Lower lobe of right lung (tissue), 2 donors: Measurements from ENCODE around the gene TDP1. TPM values are rescaled to one million over a fixed set of nuclear protein-coding genes. Genes with fewer than 3 reads are reported as not detected.
A peak's percentile ranks its signal among the peaks of the same experiment; 100 is the strongest.

ENCODE experiments used
- ATAC-seq, 2 donors: fragments of 200-7000 bp; cut with Tn5 transposase; one replicate each; pipeline ENCODE4 v1.9.1; 2020 to 2022; ENCODE audit warnings: mild to moderate bottlenecking in 2 of 2, moderate library complexity in 2 of 2
- DNase-seq: peaks from one replicate; pipeline ENCODE4 v3.0.0-alpha.2; 2020
- H3K27ac ChIP-seq: fragments of 200-600 bp; one replicate; pipeline ENCODE4 v1.8.0; 2022
- H3K27me3 ChIP-seq: fragments of 200-600 bp; one replicate; pipeline ENCODE4 v1.8.0; 2022; ENCODE audit warnings: low read depth
- H3K36me3 ChIP-seq: fragments of 200-600 bp; one replicate; pipeline ENCODE4 v1.8.0; 2022; ENCODE audit warnings: mild to moderate bottlenecking
- H3K4me1 ChIP-seq: fragments of 200-600 bp; one replicate; pipeline ENCODE4 v1.8.0; 2022
- H3K4me3 ChIP-seq: fragments of 200-600 bp; one replicate; pipeline ENCODE4 v1.8.0; 2022; ENCODE audit warnings: mild to moderate bottlenecking
- H3K9me3 ChIP-seq: fragments of 200-600 bp; one replicate; pipeline ENCODE4 v1.8.0; 2022
- intact Hi-C: fragments of 100-400 bp; cut with DNase I; formaldehyde crosslinking; loops from one replicate; pipeline ENCODE4 v1.11.0; 2022
- total RNA-seq: library from RNA; stranded (reverse); fragmentation: NEBNext Ultra II Directional; extraction: Animal tissue kit (Norgen Biotek cat#: 25700); gene quantifications from one replicate; pipeline ENCODE4 v1.2.1, GENCODE V29; 2021
- TF ChIP-seq, protein P1 (sequence below): fragments of 200-600 bp; IDR thresholded peaks from one replicate; pipeline ENCODE4 v1.8.0; 2022; ENCODE audit warnings: antibody characterized with exemption, mild to moderate bottlenecking
- donor health status: DM: no; HTN: yes; CAD: no; lungs with severe emphysema.

TDP1 gene
- total RNA-seq, 1 donor from 2014 or later = 9.6 TPM

DNA sequence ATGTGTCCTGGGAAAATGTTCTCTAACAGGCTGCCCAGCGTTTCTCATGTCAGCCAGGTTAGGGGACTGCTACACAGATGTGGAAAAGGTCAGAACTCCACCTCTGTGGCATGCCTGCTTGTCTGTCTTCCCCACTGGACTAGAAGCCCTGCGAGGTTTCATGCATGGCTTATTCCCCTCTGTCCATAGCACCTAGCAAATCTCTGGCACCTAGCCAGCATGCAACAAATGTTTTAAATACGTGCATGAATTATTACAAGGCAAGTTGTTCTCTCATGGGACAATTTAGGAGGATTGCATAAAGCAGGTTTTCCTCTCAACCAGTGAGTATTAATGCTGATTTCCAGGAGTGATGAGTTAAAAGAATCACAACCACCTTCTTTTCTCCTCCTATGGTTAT is 84.7 kb downstream of the TDP1 start:
- intact Hi-C loops = no loop called here
- Histone ChIP-seq H3K4me1 (no peaks in the 10 kb centered on the region), H3K27ac (no peak overlapping the region), H3K9me3 (no peaks in the 10 kb centered on the region), H3K27me3 (no peaks in the 10 kb centered on the region), H3K36me3 (peaks cover 16% of the 10 kb centered on the region), H3K4me3 (no peak overlapping the region)
- ATAC-seq = no peak
- DNase-seq = no peak
- TF ChIP-seq, protein P1, sequence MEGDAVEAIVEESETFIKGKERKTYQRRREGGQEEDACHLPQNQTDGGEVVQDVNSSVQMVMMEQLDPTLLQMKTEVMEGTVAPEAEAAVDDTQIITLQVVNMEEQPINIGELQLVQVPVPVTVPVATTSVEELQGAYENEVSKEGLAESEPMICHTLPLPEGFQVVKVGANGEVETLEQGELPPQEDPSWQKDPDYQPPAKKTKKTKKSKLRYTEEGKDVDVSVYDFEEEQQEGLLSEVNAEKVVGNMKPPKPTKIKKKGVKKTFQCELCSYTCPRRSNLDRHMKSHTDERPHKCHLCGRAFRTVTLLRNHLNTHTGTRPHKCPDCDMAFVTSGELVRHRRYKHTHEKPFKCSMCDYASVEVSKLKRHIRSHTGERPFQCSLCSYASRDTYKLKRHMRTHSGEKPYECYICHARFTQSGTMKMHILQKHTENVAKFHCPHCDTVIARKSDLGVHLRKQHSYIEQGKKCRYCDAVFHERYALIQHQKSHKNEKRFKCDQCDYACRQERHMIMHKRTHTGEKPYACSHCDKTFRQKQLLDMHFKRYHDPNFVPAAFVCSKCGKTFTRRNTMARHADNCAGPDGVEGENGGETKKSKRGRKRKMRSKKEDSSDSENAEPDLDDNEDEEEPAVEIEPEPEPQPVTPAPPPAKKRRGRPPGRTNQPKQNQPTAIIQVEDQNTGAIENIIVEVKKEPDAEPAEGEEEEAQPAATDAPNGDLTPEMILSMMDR = no peak

GRCh38 chr14:90042496-90043252 is 86.9 kb downstream of the TDP1 start:
- no peak overlapping the region for H3K4me3 ChIP-seq
- intact Hi-C loops = no loop called here
- no peaks in the 10 kb centered on the region for H3K27me3 ChIP-seq
- H3K4me1 ChIP-seq = no peaks in the 10 kb centered on the region
- peaks cover 12% of the 10 kb centered on the region for H3K36me3 ChIP-seq
- TF ChIP-seq, protein P1 = no peak
- ATAC-seq (no peak), DNase-seq (no peak)
- H3K27ac ChIP-seq = no peak overlapping the region
- H3K9me3 ChIP-seq = no peaks in the 10 kb centered on the region

- ATAC-seq (peak; percentile 31 to 35), DNase-seq (no peak)
- Histone ChIP-seq H3K27ac (no peak overlapping the region), H3K36me3 (peaks cover 12% of the 10 kb centered on the region), H3K27me3 (no peaks in the 10 kb centered on the region), H3K9me3 (no peaks in the 10 kb centered on the region), H3K4me1 (no peaks in the 10 kb centered on the region), H3K4me3 (no peak overlapping the region)
- intact Hi-C loops = no loop called here
- TF ChIP-seq, protein P1 = no peak
Observed at GRCh38 chr14:90045616-90046015, 89.9 kb downstream of the TDP1 start.

DNA sequence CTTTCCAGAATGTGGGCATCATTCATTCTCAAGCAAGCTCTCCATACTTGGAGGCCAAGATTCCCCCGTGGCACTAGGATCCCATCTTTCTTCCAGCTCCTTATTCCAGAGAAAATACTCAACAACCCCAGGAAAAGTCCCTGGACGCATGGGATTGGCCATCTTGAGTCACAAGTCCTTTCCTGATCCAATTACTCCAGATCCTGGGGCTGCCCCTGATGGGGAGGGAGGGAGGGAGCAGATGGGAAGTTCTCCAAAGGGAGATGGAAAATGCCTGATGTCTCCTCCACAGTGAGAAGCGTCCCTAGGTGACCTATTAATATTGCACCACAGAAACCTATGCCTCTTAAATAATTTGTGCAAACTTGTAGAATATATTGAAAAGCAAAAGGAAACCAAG is 93.7 kb downstream of the TDP1 start:
- DNase-seq = no peak
- TF ChIP-seq, protein P1 = no peak
- intact Hi-C loops = no loop called here

DNA sequence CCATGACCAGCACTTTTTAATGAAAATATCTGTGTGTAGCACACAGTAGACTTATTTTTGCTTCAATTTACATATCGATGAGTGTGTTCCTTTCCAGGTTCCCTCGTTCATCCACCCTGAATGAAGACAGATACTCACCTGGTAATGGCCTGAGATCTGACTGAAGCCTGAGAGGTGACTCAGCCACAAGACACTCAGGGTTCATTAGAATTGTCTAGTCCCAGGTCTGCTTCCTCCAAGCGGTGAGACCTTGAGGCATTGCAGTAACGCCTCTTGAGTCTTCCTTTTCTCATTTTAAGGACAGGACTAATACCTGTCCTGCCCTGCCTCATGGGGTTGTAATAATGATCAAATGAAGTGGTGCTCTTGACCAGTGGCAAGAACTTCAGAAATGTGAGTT is 94.5 kb downstream of the TDP1 start:
- Histone ChIP-seq H3K36me3 (no peaks in the 10 kb centered on the region), H3K27me3 (peaks cover 28% of the 10 kb centered on the region), H3K4me1 (no peaks in the 10 kb centered on the region), H3K27ac (no peak overlapping the region), H3K9me3 (no peaks in the 10 kb centered on the region), H3K4me3 (no peak overlapping the region)
- intact Hi-C loops = no loop called here
- ATAC-seq (no peak), DNase-seq (no peak)
- TF ChIP-seq, protein P1 = no peak

More for the DNA sequence above, 93.7 kb downstream of the TDP1 start:
- Histone ChIP-seq H3K4me1 (no peaks in the 10 kb centered on the region), H3K36me3 (no peaks in the 10 kb centered on the region), H3K4me3 (no peak overlapping the region), H3K27ac (no peak overlapping the region), H3K27me3 (peaks cover 21% of the 10 kb centered on the region), H3K9me3 (no peaks in the 10 kb centered on the region)
- ATAC-seq = no peak
